ENCODE data around the gene ADAMTS20.

The ADAMTS20 gene, protein sequence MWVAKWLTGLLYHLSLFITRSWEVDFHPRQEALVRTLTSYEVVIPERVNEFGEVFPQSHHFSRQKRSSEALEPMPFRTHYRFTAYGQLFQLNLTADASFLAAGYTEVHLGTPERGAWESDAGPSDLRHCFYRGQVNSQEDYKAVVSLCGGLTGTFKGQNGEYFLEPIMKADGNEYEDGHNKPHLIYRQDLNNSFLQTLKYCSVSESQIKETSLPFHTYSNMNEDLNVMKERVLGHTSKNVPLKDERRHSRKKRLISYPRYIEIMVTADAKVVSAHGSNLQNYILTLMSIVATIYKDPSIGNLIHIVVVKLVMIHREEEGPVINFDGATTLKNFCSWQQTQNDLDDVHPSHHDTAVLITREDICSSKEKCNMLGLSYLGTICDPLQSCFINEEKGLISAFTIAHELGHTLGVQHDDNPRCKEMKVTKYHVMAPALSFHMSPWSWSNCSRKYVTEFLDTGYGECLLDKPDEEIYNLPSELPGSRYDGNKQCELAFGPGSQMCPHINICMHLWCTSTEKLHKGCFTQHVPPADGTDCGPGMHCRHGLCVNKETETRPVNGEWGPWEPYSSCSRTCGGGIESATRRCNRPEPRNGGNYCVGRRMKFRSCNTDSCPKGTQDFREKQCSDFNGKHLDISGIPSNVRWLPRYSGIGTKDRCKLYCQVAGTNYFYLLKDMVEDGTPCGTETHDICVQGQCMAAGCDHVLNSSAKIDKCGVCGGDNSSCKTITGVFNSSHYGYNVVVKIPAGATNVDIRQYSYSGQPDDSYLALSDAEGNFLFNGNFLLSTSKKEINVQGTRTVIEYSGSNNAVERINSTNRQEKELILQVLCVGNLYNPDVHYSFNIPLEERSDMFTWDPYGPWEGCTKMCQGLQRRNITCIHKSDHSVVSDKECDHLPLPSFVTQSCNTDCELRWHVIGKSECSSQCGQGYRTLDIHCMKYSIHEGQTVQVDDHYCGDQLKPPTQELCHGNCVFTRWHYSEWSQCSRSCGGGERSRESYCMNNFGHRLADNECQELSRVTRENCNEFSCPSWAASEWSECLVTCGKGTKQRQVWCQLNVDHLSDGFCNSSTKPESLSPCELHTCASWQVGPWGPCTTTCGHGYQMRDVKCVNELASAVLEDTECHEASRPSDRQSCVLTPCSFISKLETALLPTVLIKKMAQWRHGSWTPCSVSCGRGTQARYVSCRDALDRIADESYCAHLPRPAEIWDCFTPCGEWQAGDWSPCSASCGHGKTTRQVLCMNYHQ (N-terminal part only)

DNA sequence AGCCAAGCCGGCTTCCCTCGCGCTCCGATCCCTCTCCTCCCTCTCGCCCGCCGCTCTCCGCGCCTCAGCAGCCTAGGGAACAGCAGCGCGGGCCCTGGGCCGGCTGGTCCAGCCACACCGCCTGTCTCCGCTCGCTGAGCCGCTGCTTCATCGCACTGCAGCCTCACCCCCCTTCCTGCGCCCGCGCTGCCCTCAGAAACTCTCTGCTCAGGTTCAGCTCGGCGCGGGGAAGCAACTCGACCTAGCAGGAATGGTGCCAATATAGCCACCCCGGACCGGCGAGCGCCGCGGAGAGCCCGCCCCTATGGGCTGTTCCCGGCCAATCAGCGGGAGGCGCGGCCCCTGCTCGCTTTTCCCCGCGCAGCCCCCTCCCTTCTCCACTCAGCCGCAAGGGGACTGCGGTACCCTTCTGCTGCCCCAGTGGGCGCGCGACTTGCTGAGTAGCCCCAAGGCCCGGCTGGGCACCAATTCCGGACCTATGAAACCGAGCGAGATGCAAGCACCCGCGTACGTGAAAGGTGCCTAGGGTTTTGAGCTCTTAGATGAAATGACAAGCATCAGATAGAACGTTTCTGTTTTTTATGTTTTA is at the start of gene ADAMTS20:
Gene ADAMTS20, minus strand, starts transcription at position 233 of the 589 bp plus-strand sequence. CDS start 282 bp downstream, outside the sequence.
- no peak for TF ChIP-seq Cebpa-rat (IDR thresholded peaks at IDR 0.05)
- no peaks in the 10 kb centered on the region; a peak in 1 of 22 replicates for H3K36me3 ChIP-seq
- no peaks in the 10 kb centered on the region for H3K4me1 ChIP-seq
- H3K4me2 ChIP-seq, result no peak within 1 kb of the TSS
- no peaks in the 10 kb centered on the region for H4K20me1 ChIP-seq
- no peak within 1 kb of the TSS for H3K4me3 ChIP-seq
- H3K9me3 ChIP-seq (replicated peaks in 1 of 11), result peaks cover 37 to 57% (median 45%) of the 10 kb centered on the region in 11 experiments
- no peak within 1 kb of the TSS for H3K9ac ChIP-seq
- H3K27ac ChIP-seq, result no peak within 1 kb of the TSS
- no peaks in the 10 kb centered on the region for H3K27me3 ChIP-seq

DNA sequence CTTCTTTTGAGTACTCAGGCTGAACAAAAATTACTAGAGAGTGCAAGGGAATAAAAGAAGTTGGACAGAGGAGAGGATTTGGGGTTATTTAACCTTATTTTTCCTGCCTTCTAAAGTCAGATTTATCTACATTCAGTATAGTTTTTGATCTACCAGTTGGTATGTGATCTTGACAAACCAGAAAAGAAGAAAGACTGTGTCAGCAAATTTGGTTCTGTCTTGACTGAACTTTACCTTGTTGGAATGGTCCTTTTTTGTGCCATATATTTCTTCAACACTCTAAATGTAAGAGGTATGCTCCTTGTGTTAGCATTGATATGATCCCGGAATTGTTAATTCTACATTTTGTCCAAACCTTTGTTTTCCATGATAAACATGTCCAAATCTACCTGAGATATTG is 47.7 kb upstream of the ADAMTS20 start:
- H3K4me2 ChIP-seq, result no peak overlapping the region
- no peaks in the 10 kb centered on the region for H3K9me3 ChIP-seq (replicated peaks in 1 of 11)
- H3K4me1 ChIP-seq, result no peaks in the 10 kb centered on the region

DNA sequence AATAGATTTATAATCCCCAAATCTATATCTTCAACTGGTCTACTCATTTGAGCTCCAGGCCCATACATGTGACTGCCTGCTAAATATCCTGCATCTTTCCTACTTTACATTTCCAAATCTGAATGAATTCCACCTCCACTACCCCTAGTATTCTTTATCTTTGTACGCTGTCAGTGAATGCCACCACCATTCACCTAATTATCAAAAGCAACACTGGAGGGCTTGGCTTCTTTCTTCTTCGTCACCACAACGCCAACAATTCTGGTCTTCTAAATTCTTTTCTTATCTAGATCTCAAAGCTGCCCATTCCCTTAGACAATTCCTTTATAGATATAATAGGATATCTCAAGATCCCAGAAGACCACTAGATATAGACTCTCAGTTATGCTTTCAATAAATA is 47.1 kb upstream of the ADAMTS20 start:
- no peaks in the 10 kb centered on the region for H4K20me1 ChIP-seq
- no peak overlapping the region for H3K4me3 ChIP-seq
- no peaks in the 10 kb centered on the region for H3K9me3 ChIP-seq (replicated peaks in 1 of 11)
- H3K9ac ChIP-seq, result no peak overlapping the region
- no peak overlapping the region for H3K4me2 ChIP-seq
- H3K4me1 ChIP-seq, result no peaks in the 10 kb centered on the region
- no peaks in the 10 kb centered on the region for H3K27me3 ChIP-seq
- no peaks in the 10 kb centered on the region for H3K36me3 ChIP-seq
- no peak overlapping the region for H3K27ac ChIP-seq
- TF ChIP-seq Cebpa-rat (IDR thresholded peaks at IDR 0.05), result no peak

More for the DNA sequence above, 47.7 kb upstream of the ADAMTS20 start:
- no peak for TF ChIP-seq Cebpa-rat (IDR thresholded peaks at IDR 0.05)
- Histone ChIP-seq H3K9ac (no peak overlapping the region), H3K27me3 (no peaks in the 10 kb centered on the region), H3K36me3 (no peaks in the 10 kb centered on the region), H3K27ac (no peak overlapping the region), H4K20me1 (no peaks in the 10 kb centered on the region), H3K4me3 (no peak overlapping the region)

DNA sequence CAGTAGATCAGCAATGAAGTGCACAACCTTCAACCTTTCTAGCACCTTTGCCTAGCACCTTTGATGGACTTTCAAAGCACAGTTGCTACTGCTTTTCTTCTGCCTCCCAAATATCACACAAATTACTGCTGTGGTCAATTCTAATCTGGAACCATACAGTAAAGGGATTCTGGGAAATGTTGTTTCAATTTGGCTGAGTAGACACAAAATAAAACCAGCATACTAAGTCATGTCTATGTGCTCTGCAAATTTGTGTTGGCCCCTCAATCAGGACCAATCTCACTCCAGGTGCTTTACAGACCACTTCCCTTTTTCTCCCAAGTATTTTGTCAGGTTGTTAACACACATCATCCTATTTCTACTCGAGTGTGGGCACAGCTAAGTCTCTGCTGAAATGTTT is 38.3 kb upstream of the ADAMTS20 start:
- H3K4me3 ChIP-seq, result no peak overlapping the region
- TF ChIP-seq Cebpa-rat (IDR thresholded peaks at IDR 0.05), result no peak
- H3K27ac ChIP-seq, result no peak overlapping the region
- H3K9ac ChIP-seq, result no peak overlapping the region
- no peaks in the 10 kb centered on the region for H3K9me3 ChIP-seq (replicated peaks in 1 of 11)
- no peaks in the 10 kb centered on the region for H3K4me1 ChIP-seq
- no peaks in the 10 kb centered on the region for H3K27me3 ChIP-seq
- no peak overlapping the region for H3K4me2 ChIP-seq
- H4K20me1 ChIP-seq, result no peaks in the 10 kb centered on the region
- no peaks in the 10 kb centered on the region for H3K36me3 ChIP-seq

DNA sequence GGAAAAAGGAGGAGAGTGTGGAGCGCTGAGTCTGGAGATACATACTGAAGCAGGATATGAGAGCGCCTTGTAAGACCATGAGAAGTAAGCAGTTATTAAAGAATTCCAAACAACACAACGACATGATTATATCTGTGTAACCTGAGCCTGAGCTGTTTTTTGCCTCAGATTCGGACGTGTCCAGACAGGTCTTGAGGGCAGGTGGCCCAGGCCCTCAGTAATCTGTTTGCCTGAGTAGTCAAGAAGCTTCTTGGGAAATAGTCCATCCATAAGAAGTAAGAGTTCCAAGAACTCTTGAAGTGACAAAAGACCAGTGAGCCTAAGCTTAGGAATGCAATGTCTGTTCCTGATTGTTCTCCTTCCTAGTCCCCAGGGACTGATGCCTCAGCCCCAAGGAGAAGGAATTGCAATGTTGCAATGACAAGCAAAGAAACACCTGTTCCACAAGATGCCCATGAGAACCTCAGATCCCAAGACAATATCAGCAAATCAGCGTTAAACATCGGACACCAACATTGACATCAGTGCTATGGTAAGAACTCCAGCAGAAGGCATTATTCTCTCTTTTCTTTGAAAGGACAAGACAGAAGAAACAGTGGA is 34.7 kb upstream of the ADAMTS20 start:
- Histone ChIP-seq H3K27me3 (no peaks in the 10 kb centered on the region), H3K4me2 (no peak overlapping the region), H3K36me3 (no peaks in the 10 kb centered on the region), H3K4me3 (no peak overlapping the region), H3K9me3 (replicated peaks in 1 of 11) (no peaks in the 10 kb centered on the region), H3K9ac (no peak overlapping the region), H3K4me1 (no peaks in the 10 kb centered on the region), H4K20me1 (no peaks in the 10 kb centered on the region), H3K27ac (no peak overlapping the region)
- TF ChIP-seq Cebpa-rat (IDR thresholded peaks at IDR 0.05), result no peak

DNA sequence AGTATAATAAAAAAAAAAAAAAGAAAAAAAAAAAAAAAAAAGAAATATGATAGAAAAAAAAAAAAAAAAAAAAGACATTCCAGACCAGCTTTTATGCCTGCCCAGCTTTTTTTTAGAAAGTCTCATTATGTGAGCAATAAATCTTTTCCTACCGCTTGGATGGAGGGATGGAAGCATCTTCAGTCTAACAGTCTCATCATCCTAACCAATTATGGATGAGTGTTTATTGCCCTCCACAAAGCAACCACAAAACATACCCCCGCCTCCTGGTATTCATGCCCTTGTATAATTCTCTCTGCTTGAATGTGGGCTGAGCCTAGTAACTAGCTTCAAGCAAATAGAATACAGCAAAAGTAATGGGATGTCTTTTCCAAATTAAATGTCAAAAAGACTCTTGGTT is 33.7 kb upstream of the ADAMTS20 start:
- Histone ChIP-seq H3K9ac (no peak overlapping the region), H3K9me3 (replicated peaks in 1 of 11) (no peaks in the 10 kb centered on the region), H3K27me3 (no peaks in the 10 kb centered on the region), H3K4me2 (no peak overlapping the region), H4K20me1 (no peaks in the 10 kb centered on the region), H3K4me3 (no peak overlapping the region), H3K27ac (no peak overlapping the region), H3K4me1 (no peaks in the 10 kb centered on the region), H3K36me3 (no peaks in the 10 kb centered on the region)
- no peak for TF ChIP-seq Cebpa-rat (IDR thresholded peaks at IDR 0.05)

DNA sequence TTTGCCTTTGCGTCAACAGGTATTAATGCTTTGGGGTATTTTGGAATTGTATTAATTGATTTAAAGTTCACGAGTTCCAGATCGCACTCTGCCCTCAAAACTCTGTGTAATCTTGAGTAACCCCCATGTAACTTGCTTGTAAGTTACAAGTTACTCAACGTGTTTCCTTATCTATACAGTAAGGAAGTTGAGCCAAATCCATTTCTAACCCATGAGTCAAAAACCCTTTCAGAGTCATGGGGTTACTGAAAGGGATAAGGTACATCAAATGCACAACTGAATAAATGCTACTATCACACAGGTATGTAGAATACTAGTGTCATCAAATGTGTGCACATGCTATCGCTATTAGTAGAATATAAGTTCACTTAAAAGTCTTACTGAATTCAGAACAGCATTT is 28.6 kb upstream of the ADAMTS20 start:
- H3K27ac ChIP-seq, result no peak overlapping the region
- no peak for TF ChIP-seq Cebpa-rat (IDR thresholded peaks at IDR 0.05)

DNA sequence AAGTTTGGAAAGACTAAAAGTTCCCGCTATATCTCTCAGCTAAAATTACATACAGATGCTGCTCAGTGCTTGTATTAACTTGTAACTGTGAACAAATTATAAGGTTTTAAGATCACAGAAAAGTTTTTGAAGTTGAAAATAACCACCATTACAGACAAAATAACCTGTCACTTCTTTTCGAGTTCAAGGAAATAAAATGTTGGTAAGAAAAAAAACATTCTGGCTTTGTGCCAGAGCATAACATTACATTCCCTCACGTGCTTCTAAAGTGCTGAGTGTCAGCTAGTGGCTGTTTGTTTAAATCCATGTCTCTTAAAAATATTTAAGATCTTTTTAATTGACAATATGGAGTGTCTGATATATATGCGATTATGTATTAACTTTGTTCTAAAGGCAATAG is 27.2 kb upstream of the ADAMTS20 start:
- Histone ChIP-seq H3K9ac (no peak overlapping the region), H3K4me1 (no peaks in the 10 kb centered on the region), H3K4me2 (no peak overlapping the region), H3K4me3 (no peak overlapping the region), H3K9me3 (replicated peaks in 1 of 11) (no peaks in the 10 kb centered on the region), H3K27ac (no peak overlapping the region), H3K36me3 (no peaks in the 10 kb centered on the region), H4K20me1 (no peaks in the 10 kb centered on the region), H3K27me3 (no peaks in the 10 kb centered on the region)
- TF ChIP-seq Cebpa-rat (IDR thresholded peaks at IDR 0.05), result no peak

More for the DNA sequence above, 28.6 kb upstream of the ADAMTS20 start:
- no peaks in the 10 kb centered on the region for H3K9me3 ChIP-seq (replicated peaks in 1 of 11)
- no peaks in the 10 kb centered on the region for H3K27me3 ChIP-seq
- no peaks in the 10 kb centered on the region for H3K4me1 ChIP-seq
- H3K9ac ChIP-seq, result no peak overlapping the region
- no peak overlapping the region for H3K4me2 ChIP-seq
- no peaks in the 10 kb centered on the region for H4K20me1 ChIP-seq
- no peaks in the 10 kb centered on the region for H3K36me3 ChIP-seq
- H3K4me3 ChIP-seq, result no peak overlapping the region

Data from BLaER1 treated with 17β-estradiol and CSF1 and Interleukin-3, amounts not matched to agents 10 nM and 100 nM (cell line).